Measurements from ENCODE around the gene SUB1.
"Not testable (repeated sequence)": the region's sequence is repeated elsewhere in the genome, so short reads cannot be mapped to it uniquely, and the experiment has no call there.

SUB1 gene

DNA sequence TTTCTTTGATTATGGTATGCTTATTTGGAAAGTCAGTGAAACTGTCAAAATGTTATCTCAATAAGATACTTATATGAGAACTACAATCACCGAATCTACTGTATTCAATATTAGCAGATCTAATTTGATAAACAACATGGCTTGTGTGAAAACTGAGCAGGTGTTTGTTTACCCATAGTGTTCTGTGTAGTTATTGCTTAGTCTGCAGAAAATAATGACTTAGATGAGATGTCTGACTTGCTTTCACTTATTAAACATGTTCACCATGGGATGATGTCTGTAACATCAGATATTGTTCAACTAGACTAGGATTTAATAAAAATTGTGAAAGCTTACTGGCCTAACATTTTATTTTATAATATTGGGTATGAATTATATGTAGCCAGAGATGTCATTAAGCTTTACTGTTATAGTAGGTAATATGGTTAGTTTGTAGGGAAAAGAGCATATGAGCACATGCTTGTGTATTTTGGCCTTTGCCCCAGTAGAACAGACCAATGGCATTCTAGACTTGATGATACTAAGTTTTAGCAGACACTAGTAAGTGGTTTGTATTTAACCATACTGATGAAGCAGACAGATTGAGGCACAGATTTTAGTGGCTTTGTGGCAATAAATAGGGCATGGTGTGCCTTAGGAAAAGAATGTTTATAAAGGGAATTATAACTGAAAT, 16.4 kb downstream of the SUB1 start:
- no peak for DNase-seq

DNA sequence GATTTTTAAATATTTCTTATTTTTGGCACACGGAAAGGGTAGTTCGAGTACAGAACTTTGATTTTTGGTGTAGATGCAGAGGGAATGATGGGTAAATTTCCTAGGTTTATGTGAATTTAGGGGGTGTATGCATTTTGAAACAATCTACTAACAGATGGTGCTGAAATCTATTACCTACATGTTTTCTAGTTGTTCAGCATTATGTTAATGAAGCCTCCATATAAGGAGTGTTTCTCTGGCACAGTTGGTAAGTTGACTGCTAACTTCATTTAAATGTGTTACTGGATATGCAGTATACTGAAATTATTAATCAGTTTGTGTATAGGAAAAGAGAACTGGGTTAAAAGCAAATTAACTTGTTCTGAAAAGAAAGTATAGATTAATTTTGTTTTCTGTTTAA, 17.5 kb downstream of the SUB1 start:
- DNase-seq: no peak

DNA sequence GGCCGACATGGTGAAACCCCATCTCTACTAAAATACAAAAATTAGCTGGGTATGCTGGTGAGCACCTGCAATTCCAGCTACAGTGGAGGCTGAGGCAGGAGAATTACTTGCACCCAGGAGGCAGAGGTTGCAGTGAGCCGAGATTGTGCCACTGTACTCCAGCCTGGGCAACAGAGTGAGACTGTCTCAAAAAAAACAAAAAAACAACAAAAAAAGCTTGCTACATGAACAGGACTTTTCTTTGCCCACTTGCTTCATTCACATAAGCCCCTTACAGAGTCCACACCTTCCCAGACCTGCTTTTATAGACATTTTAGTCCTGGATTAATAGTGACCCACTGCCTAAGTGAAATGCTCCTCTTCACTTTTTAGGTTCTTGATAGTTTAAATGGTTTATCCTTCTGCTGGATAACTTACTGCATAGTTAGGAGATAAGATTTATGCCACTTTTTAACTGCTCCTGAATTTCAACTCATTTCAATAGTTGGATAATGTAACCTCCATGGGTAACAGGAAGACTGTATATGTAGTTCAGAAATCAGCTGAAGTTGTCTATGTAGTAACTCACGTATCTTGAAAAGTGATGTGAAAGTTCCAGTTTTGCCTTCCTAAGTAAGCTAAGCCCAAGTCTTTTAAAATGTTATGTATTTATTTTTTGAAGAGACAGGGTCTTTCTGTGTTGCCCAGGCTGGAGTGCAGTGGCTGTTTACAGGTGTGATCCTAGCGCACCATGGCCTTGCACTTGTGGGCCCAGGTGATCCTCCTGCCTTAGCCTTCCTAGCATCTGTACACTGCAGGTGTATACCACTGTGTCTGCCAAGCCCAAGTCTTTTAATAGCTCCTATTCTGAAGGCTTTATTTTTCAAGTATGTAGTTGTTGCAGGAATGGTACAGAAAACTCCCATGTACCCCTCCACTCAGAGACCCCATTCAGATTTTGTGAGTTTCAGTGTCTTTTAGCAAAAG, 19.7 kb downstream of the SUB1 start:
- no peak for DNase-seq

DNA sequence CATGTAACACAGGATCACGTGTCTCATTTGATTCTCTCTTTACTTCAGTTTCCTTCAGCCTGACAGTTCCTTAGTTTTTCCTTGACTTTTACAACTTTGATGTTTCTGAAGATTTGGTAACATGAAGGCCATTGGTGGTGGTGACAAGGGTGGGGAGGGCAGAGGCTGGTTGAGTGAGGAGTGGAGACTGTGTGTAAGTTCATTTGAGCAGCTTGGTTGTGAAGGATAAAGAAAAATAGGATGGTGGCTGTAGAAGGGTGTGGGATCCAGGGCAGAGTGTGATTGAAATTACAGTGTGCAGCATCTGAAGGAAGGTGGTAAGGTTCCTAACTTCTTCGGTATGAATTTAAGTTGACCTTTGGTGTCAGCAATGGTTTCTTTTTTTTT, 20.4 kb downstream of the SUB1 start:
- DNase-seq: no peak

DNA sequence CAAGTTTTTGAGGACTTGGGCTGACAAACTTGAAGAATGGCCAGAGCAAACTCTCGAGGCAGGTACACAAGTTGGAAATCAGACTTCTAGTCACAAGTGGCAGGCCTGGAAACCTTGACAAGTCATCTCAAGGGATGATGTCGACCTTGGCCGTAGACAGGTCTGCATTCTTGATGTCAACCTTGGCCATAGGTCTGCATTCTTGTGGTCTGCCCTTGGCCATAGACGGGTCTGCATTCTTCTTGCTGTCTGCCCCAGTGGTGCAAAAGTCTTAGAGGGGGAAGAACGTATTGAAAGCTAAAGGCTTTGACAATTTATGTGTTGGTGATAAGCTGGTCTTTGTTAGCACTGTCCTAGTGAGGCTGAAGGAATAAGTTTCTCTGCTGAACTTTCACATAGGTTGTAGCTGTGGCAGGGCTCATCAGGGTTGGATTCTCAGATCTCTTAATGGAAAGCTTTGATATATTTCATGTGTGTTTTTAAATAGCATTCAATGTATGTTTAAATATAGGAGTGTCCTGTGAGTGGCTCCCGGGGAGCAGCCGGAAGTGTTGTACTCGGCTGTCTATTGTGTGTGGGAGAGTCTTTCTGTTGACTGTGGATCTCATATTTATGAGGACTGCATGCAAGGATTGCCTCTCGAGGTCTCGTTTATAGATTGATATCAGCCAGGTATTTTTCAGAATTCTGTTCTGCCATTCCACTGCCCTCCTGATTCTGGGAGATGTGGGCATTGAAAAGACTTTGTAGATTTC, 27.0 kb downstream of the SUB1 start:
- DNase-seq: no peak

DNA sequence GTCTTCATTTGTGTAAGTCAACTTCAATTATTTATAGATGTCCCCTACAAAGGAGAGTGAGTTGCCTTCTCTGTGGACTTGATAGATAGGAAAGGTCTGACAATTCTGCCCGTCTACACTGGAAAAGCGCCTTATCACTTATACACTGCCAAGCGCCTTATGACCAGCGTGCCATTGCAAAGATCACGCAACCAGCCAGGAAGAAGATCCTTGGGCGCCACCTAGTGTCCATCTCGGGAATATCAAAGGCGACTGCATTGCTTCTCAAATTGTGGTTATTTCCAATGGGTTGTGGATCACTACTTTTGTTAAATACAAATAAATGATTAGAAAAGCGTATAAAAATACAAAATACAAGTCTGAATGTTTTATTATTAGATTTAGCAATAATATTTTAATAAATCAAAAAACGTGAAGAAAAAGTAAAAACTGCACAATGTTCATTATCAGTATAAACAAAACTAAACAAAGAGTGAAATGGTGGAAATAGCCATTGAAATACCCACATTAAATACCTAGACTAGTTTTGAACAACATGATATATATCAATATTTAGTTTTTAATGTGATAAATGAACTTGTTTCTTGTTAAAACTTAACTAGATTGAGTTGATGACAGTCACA, 27.8 kb downstream of the SUB1 start:
- DNase-seq: no peak

DNA sequence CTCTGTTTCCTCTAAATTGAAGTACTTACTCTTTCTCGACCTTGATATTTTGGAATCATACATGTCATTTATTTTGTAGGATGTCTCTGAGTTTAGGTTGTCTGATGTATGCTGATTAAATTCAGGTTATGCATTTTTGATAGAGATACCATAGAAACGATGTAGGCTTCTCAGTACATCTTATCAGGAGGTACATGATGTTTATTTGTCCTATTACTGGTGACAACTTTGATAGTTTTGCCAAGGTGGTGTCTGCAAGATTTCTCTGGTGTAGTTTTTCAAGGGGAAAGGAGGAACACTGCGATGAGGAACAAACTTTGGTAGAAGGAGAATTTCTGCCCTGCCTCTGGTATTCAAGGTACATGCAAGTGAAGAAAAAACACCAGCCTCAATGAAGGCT, 29.9 kb downstream of the SUB1 start:
- DNase-seq: no peak

DNA sequence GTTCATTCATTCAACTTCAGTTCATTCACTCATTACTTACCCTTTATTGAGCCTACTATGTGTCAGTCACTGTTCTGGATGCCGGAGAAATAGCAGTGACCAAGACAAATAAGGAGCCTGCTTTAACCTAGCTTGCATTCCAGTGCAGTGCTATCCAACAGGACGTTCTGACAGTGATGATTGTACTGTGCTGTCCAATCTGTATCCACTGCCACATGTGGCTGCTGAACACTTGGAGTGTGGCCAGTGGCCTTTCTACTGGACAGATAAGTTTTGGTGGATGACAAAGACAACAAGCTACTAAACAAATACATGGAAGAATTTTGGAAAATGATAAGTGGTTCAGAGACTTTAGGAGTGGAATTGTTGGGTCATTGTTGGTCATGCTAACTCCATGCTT, 33.6 kb downstream of the SUB1 start:
- DNase-seq: no peak

DNA sequence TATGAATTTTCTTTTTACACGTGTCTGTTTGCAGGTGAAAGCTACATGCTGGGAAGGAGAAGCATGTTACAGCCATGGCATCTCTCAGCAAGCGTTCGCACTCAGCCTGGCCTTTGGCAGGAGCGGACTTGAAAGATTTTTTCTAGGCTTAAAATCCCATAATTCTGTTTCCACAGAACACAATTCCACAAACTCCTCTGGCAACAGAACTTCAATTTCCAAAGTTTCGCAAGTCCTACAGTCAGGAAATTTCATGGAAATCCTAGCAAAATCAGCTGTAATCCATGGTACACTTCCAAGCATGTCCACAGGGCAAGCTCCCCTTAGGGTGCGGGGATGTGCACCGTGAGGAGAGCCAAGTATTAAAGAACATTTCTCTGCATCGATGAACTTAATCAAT, 35.9 kb downstream of the SUB1 start:
- DNase-seq: no peak

DNA sequence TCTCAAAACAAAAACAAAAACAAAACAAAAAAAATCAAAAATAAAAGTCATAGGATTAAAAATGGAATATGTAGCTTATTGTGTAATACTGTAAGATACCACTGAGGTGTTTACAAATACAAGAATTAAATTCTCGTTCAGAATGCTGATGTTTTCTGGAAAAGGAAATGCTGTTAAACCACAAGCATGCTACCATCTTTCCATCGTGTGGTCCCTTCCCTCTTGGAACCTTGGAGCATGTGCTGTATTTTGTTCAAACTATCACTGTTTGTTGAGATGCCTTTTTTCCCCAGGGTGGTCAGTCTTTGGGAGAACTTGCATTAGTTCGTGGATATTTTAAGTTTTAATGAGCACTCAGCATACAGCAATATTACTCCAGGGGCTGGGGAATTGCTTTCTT, 39.7 kb downstream of the SUB1 start:
- DNase-seq: no peak

DNA sequence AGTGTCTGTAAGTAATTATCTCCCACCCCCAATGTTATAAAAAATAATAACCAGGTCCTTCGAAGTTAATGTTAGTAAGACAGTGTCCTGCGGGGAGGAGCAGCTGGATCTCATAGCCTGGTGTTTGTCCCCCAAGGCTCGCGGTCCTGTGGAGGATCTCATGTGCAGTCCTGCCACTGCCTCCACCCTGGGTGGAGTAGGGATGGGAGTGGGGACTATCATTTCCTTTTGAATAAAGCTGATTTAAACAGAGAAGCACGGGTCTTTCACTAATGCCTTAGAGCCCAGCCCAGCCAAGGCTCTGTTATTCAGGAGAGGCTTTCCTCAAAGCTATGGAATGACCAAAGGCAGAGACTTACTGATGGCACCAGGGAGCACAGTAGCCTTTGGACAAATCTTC, 40.2 kb downstream of the SUB1 start:
- DNase-seq: no peak

DNA sequence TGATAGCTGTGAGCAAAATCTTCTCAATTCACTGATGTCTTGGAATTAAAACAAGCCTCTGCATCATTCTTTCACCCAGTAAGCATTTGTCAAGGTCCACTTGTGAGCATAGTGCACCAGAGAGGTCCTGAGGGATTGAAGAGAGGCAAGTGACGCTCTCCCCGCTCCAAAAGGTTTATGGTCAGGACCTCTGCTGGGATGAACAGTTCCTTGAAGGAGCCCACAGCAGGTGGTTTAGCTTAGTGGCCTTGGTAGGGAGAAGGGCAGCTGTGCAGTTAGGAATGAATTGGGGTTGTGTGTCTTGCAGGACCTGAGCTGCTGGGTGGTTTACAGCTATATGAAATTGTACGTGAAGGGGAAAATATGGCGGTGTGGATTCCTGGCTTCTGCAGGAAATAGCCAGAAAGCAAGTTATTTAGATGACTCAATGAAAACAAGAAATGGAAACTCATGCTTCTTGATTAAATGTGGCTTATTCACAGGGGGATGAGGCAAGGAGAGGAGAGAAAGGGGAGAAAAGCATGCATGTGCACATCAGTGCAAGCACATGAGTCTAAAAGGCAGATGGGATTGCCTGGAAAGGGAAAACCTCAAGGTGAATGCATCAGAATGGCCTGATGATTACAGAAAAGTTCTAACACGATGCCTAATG, 42.0 kb downstream of the SUB1 start:
- no peak for DNase-seq

DNA sequence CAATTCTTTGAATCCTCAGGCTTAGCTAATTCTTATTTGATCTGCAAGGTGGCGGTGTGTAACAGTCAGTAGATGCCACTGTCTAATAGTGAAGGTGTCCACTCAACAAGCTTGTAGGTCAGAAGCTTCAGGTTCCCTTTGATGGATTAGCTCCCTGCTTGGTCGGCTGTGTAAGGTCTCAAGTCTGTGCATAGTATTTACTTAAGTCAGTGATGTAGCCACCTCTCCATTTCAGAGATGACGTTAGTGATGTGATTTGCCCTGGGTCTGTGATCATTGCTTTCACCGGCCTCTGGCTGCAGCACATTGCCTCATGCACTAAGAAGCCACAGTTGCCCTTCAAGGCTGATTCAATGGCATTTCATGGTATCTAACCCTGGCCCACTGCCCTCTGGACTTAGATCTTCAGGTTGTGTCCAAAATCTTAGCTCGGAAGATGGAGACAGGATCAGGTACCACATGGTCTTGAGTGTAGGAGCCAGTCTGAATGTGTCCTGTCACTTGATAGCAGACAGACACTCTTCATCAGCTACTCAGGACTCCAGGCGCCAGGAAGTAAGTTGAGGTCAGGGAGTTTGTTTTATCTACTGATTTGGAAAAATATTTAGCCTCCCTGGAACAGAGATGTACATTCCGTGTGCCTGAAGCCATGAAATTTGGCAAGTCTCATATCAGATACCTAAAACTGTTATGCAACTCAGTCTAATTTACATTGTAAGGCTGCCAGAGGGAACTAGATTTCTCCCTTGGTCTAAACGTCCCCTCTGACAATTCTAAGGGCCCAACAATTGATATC, 42.9 kb downstream of the SUB1 start:
- no peak for DNase-seq

DNA sequence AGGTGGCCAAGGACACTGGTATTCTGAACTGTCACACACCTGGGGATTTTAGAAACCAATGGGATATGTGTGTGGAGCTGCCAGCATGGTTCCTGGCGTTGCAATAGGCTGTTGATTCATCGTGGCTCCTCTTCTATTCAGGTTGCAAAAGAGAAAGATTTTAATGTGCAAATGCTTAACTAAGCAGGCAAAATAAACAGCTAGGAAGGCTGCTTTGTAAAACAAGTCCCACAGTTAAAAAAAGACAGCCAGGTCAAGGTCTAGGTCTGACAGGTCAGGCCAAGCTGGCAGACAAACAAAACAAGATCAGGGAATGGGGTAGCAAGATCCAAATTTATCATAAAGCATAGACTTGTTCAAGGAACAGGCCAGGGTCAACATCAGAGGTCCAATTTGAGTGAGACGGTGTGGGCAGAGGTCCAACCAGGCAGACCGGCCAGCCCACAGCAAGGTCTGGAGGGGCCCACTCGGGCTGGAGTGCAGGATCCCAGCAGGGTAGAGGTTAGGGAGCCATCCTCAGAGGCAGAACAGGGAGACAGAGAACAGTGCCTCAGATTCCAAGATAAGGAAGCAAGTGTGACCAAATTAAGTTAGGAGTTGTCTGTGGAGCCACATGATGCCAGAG, 45.6 kb downstream of the SUB1 start:
- no peak for DNase-seq

DNA sequence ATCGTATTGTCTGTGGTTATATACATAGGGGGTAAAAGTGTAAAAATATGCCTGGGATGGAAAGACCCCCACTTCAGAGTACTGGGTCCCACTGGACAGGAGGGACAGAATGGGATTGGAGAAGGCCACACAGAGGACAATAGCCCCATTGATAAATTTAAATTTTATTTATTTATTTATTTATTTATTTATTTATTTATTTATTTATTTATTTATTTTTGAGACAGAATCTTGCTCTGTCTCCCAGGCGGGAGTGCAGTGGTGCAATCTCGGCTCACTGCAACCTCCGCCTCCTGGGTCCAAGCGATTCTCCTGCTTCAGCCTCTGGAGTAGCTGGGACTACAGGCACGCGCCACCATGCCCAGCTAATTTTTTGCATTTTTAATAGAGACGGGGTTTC, 47.7 kb downstream of the SUB1 start:
- not testable (repeated sequence) for DNase-seq

DNA sequence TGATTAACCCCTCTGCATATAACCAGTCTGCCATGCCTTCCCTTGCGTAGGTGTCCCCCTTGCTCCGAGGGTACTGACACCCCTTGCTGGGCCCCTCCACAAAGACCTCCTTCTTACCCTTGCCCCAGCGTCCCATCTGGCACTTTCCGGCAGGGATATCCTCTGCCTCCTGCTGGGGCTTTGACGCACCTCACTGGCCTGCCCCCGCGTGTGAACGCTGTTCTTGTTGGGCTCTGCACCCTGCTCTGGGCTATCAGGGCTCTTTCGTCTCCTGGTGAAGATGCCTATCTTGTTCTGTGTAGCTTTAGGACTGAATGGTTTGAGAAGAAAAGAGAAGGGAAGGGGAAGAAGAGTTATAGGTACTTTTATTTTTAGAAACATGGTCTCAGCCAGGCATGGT, 53.0 kb downstream of the SUB1 start:
- DNase-seq: no peak

DNA sequence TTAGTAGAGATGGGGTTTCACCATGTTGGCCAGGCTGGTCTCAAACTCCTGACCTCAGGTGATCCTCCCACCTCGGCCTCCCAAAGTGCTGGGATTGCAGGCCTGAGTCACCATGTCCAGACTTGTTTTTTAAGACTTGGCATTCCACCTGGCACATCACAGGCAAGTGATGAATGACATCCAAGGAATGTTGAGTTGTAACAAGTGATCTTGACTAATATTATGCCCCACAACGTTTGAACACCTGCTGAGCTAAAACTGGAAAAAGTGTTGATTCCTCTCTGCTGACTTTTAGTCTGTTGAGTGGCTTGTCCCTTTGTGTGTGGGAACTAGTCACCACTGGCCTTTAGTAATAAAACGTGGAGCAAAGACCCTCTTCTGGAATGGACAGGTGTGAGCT, 54.6 kb downstream of the SUB1 start:
- DNase-seq: no peak

DNA sequence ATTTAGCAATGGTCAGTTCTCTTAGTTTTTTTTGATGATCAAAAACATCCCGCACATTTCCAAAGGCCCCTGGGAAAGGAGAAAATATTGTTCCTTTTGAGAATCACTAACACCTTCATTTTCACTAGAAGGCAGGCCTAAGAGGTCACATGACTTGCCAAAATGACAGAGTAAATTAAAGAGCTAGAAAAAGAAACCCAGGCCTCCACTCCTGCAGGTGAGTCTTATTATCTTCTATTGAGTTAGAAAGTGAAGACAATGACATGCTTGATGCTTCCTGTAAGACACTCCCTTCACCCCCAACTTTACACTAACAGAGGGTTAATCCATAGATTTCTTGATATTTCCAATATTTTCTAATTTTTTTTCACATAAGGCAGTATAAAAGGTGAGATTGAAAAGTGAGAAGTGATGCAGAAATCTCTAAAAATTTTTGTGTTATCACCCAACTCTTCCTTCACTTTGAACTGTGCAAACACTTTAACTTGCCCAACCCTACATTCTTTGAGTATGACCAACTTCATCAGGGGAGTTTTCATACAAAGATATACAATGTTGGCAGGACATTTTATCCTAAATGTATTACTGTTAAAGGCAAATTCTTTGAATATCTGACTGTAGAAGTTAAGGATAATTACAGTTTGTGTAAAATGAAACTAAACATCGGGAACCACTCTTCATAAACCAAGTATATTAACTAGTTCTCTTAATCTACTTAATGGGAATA, 57.1 kb downstream of the SUB1 start:
- no peak for DNase-seq

DNA sequence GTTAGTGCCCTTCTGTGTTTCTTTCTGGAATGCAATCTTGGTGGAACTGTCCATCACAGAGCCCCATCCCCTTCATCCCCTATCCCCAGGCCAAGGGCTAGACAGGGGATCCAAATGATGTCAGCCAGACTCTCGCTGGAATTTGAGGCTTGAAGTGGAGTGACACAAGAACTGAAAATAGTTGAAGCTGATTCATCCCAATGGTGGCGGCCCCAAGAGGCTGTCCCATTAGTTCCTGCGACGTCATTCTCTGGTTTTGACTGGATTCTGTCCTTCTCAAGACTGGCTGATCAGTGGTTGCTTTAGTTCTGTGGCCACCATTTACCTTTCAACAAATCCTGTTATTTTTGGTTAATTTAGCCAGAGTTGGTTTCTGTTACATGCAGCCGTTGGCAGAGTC, 59.9 kb downstream of the SUB1 start:
- no peak for DNase-seq
